ENCODE results near the gene ZFC3H1. TPM values are rescaled to one million over a fixed set of nuclear protein-coding genes. Genes with fewer than 3 reads are reported as not detected.

The ZFC3H1 gene
- total and polyA plus RNA-seq, 2 of the 13 experiments (the other 11 are each of a cell fraction or from before 2014, with no cell fraction given), result 17.1 to 38.3 TPM

GRCh38 chr12:71585218-71585617 lies 78.4 kb downstream of the ZFC3H1 start (continued):
- TF ChIP-seq STAT5B (CRISPR knock-in tag; IDR thresholded peaks at IDR 0.05), result no peak
- TF ChIP-seq ZBTB7B (CRISPR knock-in tag; IDR thresholded peaks at IDR 0.05), result no peak
- no peak for TF ChIP-seq ZNF281 (CRISPR knock-in tag; IDR thresholded peaks at IDR 0.05; ENCODE audit: borderline replicate concordance)

- no peaks in the 10 kb centered on the region for H4K20me1 ChIP-seq (ENCODE audit: insufficient read depth, low read length)
- no peak overlapping the region for H3K9ac ChIP-seq (ENCODE audit: insufficient read depth, low read depth, low read length)
- ChIA-PET POLR2A (no interaction called here), CTCF (ENCODE audit: low intra/inter-chr PET ratio, low total read pairs) (no interaction called here)
- no peak overlapping the region for H3K4me3 ChIP-seq (replicated peaks in 1 of 3; ENCODE audit: insufficient read depth in 1 of 3, low read depth in 2 of 3, low read length in 3 of 3)
- in situ Hi-C loops (cut with HindIII; ENCODE audit: extremely low pct_ligation_motif_present, low pct_unique_long_range_greater_than_20kb) (no loop called here), intact Hi-C loops (cut with micrococcal nuclease; ENCODE audit: unreplicated experiment) (no loop called here)
- no peaks in the 10 kb centered on the region for H3K4me1 ChIP-seq (ENCODE audit: insufficient read depth, low read length)
- H3K27ac ChIP-seq (ENCODE audit: extremely low read length, insufficient read depth, low read length), result no peak overlapping the region
- H3K4me2 ChIP-seq (ENCODE audit: low read depth, low read length), result no peak overlapping the region
- TF ChIP-seq MYNN (CRISPR knock-in tag; IDR thresholded peaks at IDR 0.05; ENCODE audit: low read depth), result no peak
- no peak for TF ChIP-seq ZNF430 (CRISPR knock-in tag; IDR thresholded peaks at IDR 0.05)
- TF ChIP-seq ZNF574 (CRISPR knock-in tag; IDR thresholded peaks at IDR 0.05), result no peak
- no peak for TF ChIP-seq LRRFIP1 (CRISPR knock-in tag; conservative IDR thresholded peaks at IDR 0.05)
- no peak for TF ChIP-seq IKZF1 (IDR thresholded peaks at IDR 0.05)
- TF ChIP-seq ZNF335 (CRISPR knock-in tag; IDR thresholded peaks at IDR 0.05), result no peak
- no peak for TF ChIP-seq ZSCAN12 (CRISPR knock-in tag; IDR thresholded peaks at IDR 0.05)
- TF ChIP-seq POLR2AphosphoS2 (IDR thresholded peaks at IDR 0.05; ENCODE audit: low read depth, low read length), result no peak
- FAIRE-seq, result no peak
- no peaks in the 10 kb centered on the region for H3K27me3 ChIP-seq (ENCODE audit: control insufficient read depth in 1 of 2, insufficient read depth in 2 of 2, low read length in 2 of 2)
- H3K36me3 ChIP-seq (replicated peaks in 1 of 2; ENCODE audit: control insufficient read depth in 1 of 2, insufficient read depth in 2 of 2, low read length in 2 of 2), result peaks cover 11 to 45% of the 10 kb centered on the region in 2 experiments; a peak in 4 of 5 replicates
- no TSS peak for BruUV-seq (replicated peaks)
- no peaks in the 10 kb centered on the region for H3K9me3 ChIP-seq (ENCODE audit: low read length)
- no peak for DNase-seq (ENCODE audit: low spot score)
- no peaks in the 10 kb centered on the region for H3K79me2 ChIP-seq (ENCODE audit: insufficient read depth, low read length)
- no peak overlapping the region for H2AFZ ChIP-seq (ENCODE audit: low read length)
- 96% methylated on average over 3 of the region's 3 CpGs for WGBS (ENCODE audit: low lambda C conversion rate)
- no peak for ATAC-seq
These were observed 79.3 kb downstream of the ZFC3H1 start for GRCh38 chr12:71584356-71584755.

Measured in HepG2 (cell line).